MCF 10A (cell line): ENCODE measurements around the gene MAP3K5. TPM values are rescaled to one million over a fixed set of nuclear protein-coding genes. Genes with fewer than 3 reads are reported as not detected.

Source experiments
- BruUV-seq: library from RNA; stranded (reverse); fragments of 400-500 nt; replicated peaks from 2 replicates; lab custom pipeline; 2021; lab: Mats Ljungman, UMichigan
- CTCF ChIA-PET: fragments of 300-600 bp; sonication (Branson Sonifier 250); formaldehyde crosslinking; extraction: SDS; loops from one replicate; lab custom pipeline; 2021; ENCODE audit warnings: antibody characterized with exemption, inconsistent platforms; lab: Yijun Ruan, JAX
- POLR2A ChIA-PET: fragments of 300-600, 350-650 bp; sonication (Branson Sonifier 250); formaldehyde crosslinking; extraction: SDS; loops from one replicate; lab custom pipeline; 2020; ENCODE audit warnings: antibody characterized with exemption, inconsistent platforms; lab: Yijun Ruan, JAX
- DNase-seq: peaks from one replicate; pipeline ENCODE4 v3.0.0-alpha.2; 2018; ENCODE audit not compliant: unreplicated experiment
- H3K27ac Mint-ChIP-seq: one replicate; pipeline ENCODE4 v1.8.0; 2022; ENCODE audit warnings: mild to moderate bottlenecking, low read depth, mixed read lengths; ENCODE audit not compliant: unreplicated experiment
- H3K27me3 Mint-ChIP-seq: one replicate; pipeline ENCODE4 v1.8.0; 2022; ENCODE audit warnings: mixed read lengths; ENCODE audit not compliant: insufficient read depth, unreplicated experiment
- H3K36me3 Mint-ChIP-seq: one replicate; pipeline ENCODE4 v1.8.0; 2022; ENCODE audit warnings: mild to moderate bottlenecking, moderate library complexity, mixed read lengths; ENCODE audit not compliant: insufficient read depth, unreplicated experiment
- H3K4me1 Mint-ChIP-seq: one replicate; pipeline ENCODE4 v1.8.0; 2022; ENCODE audit warnings: mixed read lengths; ENCODE audit not compliant: insufficient read depth, unreplicated experiment
- H3K4me3 Mint-ChIP-seq: one replicate; pipeline ENCODE4 v1.8.0; 2022; ENCODE audit warnings: mild to moderate bottlenecking, moderate library complexity, mixed read lengths; ENCODE audit not compliant: unreplicated experiment
- H3K9me3 Mint-ChIP-seq: one replicate; pipeline ENCODE4 v1.8.0; 2022; ENCODE audit warnings: mixed read lengths; ENCODE audit not compliant: unreplicated experiment
- intact Hi-C: fragments of 100-400 bp; cut with micrococcal nuclease; formaldehyde crosslinking; loops from 2 replicates; pipeline ENCODE4 v1.14.1; 2022
- total RNA-seq: library from RNA; stranded (reverse); gene quantifications from 2 replicates; pipeline ENCODE4 v1.2.3, GENCODE V29; 2022
- TF ChIP-seq, protein P1 (sequence below): fragments of 200-600 bp; IDR thresholded peaks from one replicate; pipeline ENCODE4 v1.8.0; 2022; ENCODE audit warnings: antibody characterized with exemption, mild to moderate bottlenecking; ENCODE audit not compliant: unreplicated experiment

Gene MAP3K5
- total RNA-seq, 1 experiment from 2014 or later = 8.4 TPM

DNA sequence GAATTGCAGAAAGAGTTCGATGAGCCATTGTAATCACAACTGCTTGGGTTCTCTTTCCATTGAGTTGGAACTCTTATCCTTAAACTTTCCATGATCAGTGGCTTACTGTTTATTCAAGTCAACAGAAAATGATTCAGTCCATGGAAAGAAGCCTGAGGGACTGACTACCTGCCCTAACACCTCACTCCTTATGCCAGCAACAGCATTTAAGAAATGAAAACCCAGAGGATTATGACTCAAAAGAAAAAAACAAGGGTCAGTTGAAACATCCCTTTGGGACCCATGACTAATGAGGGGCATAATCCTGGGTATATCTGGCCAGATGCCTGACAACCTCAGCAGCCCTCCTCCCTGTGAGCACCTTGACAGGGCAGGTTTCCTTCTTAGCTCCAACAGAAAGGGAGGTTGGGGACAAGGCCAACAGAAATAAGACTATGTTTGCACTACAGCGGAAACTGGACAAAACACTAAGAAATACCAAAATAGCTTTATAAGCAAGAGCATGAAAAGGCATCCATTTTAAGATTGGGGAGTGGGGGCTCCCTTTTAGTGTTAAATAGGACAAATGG is 106.7 kb downstream of the MAP3K5 start:
- DNase-seq = peak; percentile 82
- TF ChIP-seq, protein P1, sequence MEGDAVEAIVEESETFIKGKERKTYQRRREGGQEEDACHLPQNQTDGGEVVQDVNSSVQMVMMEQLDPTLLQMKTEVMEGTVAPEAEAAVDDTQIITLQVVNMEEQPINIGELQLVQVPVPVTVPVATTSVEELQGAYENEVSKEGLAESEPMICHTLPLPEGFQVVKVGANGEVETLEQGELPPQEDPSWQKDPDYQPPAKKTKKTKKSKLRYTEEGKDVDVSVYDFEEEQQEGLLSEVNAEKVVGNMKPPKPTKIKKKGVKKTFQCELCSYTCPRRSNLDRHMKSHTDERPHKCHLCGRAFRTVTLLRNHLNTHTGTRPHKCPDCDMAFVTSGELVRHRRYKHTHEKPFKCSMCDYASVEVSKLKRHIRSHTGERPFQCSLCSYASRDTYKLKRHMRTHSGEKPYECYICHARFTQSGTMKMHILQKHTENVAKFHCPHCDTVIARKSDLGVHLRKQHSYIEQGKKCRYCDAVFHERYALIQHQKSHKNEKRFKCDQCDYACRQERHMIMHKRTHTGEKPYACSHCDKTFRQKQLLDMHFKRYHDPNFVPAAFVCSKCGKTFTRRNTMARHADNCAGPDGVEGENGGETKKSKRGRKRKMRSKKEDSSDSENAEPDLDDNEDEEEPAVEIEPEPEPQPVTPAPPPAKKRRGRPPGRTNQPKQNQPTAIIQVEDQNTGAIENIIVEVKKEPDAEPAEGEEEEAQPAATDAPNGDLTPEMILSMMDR = no peak
- Mint-ChIP-seq H3K4me3 (no peak overlapping the region), H3K9me3 (peaks cover 7% of the 10 kb centered on the region), H3K4me1 (peaks cover 13% of the 10 kb centered on the region), H3K27me3 (no peaks in the 10 kb centered on the region), H3K36me3 (peaks cover 21% of the 10 kb centered on the region), H3K27ac (no peak overlapping the region)
- ChIA-PET POLR2A (interaction anchor here (0.7 to 2.4 kb wide), 6 partner anchors 10 to 107 kb away, joined by 3 to 14 read pairs (median 7); partner anchors contain the start of gene MAP3K5), CTCF (interaction anchor here (0.6 to 2.7 kb wide), 4 partner anchors 42 to 107 kb away, joined by 3 to 11 read pairs (median 8); partner anchors contain the start of gene MAP3K5)
- BruUV-seq = no TSS peak
- intact Hi-C loops = no loop called here

DNA sequence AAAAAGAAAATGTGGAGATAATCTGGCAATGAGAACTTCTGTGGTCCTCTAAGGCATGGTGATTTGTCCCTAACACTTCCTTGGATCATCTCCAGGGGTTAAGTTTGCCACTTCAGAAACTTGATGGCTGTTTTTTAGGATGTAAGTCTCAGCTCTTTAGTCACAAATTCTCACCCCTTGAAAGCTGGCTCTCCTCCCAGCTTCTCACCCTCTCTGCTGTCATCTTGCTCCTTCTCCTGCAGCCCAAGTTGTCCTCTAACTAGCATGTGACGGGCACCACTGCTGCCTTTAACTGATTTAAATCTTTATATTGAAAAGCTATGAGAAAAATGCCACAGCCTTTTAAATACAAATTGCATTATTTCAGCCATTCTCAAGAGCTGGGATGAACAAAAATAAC is 107.8 kb downstream of the MAP3K5 start:
- H3K4me1 Mint-ChIP-seq = peaks cover 13% of the 10 kb centered on the region
- DNase-seq = no peak
- peaks cover 7% of the 10 kb centered on the region for H3K9me3 Mint-ChIP-seq
- no peak overlapping the region for H3K27ac Mint-ChIP-seq
- BruUV-seq = no TSS peak
- no peaks in the 10 kb centered on the region for H3K27me3 Mint-ChIP-seq
- ChIA-PET CTCF (interaction anchor here (0.5 to 2.7 kb wide), 4 partner anchors 11 to 108 kb away, joined by 4 to 11 read pairs (median 7); partner anchors contain the start of gene MAP3K5), POLR2A (interaction anchor here (0.9 to 2.4 kb wide), 4 partner anchors 13 to 108 kb away, joined by 4 to 14 read pairs (median 8); partner anchors contain the start of gene MAP3K5)
- intact Hi-C loops = no loop called here
- no peak overlapping the region for H3K4me3 Mint-ChIP-seq
- peaks cover 15% of the 10 kb centered on the region for H3K36me3 Mint-ChIP-seq
- TF ChIP-seq, protein P1 = no peak

DNA sequence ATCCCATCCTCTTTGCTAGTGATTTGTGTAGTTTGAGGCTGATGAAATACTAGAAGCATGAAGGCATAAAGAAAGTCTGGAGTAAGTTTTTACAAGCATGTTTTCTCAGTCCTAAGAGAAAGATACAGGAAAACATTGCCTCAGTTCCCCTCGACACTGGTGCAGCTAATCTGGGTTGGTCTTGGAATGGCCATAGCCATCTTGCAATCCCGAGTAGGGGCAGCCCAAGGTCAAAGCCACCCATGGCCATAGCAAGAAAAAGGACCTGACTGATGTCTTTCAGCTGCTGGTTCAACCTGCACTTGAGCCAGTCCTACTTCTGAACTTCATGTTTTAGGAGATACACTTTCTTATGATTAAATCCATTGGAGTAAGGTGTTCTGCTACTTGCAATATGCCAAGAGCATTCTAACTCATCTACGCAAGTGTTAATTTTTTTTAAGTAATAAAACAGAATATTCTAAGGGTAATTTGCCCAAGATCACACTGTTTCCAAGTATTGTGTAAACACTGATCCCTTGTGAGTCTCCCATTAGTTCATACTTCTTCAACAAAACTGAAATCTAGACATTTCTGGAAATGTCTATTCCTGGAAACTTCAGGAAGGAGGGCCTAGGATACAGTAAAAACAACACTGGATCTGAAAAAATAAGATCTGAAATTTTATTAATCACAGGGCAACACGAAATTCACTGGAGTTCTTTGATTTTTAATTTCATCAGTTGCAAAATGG is 108.9 kb downstream of the MAP3K5 start:
- intact Hi-C loops = no loop called here
- no peak overlapping the region for H3K27ac Mint-ChIP-seq
- no peaks in the 10 kb centered on the region for H3K27me3 Mint-ChIP-seq
- BruUV-seq = no TSS peak
- H3K36me3 Mint-ChIP-seq = peaks cover 14% of the 10 kb centered on the region
- POLR2A ChIA-PET = no interaction called here
- TF ChIP-seq, protein P1 = no peak
- peaks cover 13% of the 10 kb centered on the region for H3K4me1 Mint-ChIP-seq
- H3K4me3 Mint-ChIP-seq = no peak overlapping the region
- peaks cover 7% of the 10 kb centered on the region for H3K9me3 Mint-ChIP-seq
- DNase-seq = no peak
- CTCF ChIA-PET = interaction anchor here (1.0 kb wide), 1 partner anchor 10 kb away, joined by 4 read pairs; no protein-coding TSS in a partner anchor

DNA sequence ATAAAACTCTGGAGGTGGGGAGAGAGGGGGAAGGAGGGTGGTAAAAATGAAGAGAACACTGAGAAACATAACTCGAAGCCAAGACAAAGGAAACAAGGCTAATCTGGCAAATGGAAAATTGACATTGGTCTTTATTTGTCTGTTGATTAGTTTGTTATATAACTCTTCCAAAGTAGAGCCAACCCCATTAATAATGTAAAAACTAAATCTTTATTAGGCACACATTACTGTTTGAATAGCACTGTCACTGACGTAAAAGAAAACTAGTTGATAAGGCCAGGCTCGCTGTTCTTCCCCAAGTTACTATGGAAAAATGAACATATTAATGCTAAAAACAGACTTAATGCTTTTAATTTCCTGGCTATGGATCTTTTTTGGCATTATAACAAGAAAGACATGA is 110.0 kb downstream of the MAP3K5 start:
- Mint-ChIP-seq H3K4me1 (peaks cover 13% of the 10 kb centered on the region), H3K27me3 (no peaks in the 10 kb centered on the region), H3K9me3 (peaks cover 7% of the 10 kb centered on the region), H3K4me3 (no peak overlapping the region), H3K36me3 (peaks cover 14% of the 10 kb centered on the region), H3K27ac (no peak overlapping the region)
- ChIA-PET CTCF (interaction anchor here (0.6 kb wide), 1 partner anchor 41 kb away, joined by 3 read pairs; no protein-coding TSS in a partner anchor), POLR2A (interaction anchor here (1.2 kb wide), 1 partner anchor 13 kb away, joined by 5 read pairs; no protein-coding TSS in a partner anchor)
- DNase-seq = no peak
- no TSS peak for BruUV-seq
- intact Hi-C loops = no loop called here
- TF ChIP-seq, protein P1 = no peak
